Esophagus muscularis mucosa (tissue), 4 donors: ENCODE results near the gene SLC24A3. TPM values are rescaled to one million over a fixed set of nuclear protein-coding genes. Genes with fewer than 3 reads are reported as not detected.

Source experiments
- DNase-seq: peaks from one replicate; pipeline ENCODE4 v3.0.0-alpha.2; 2017; ENCODE audit errors: extremely low spot score
- H3K27ac ChIP-seq, 4 donors: fragments of 200-600 bp; sonication (generic); replicated peaks in 1 of 4; 1 replicate in 3 of 4; 2 replicates in 1 of 4; pipeline ENCODE4 v1.5.1; 2016 to 2019; ENCODE audit warnings: mild to moderate bottlenecking in 1 of 4
- H3K27me3 ChIP-seq, 4 donors: fragments of 200-600 bp; sonication (generic); one replicate each; pipeline versions ENCODE4 v1.5.1 to v1.6.0; 2016 to 2019
- H3K36me3 ChIP-seq, 4 donors: fragments of 200-600 bp; sonication (generic); one replicate each; pipeline ENCODE4 v1.5.1; 2016 to 2019
- H3K4me1 ChIP-seq, 4 donors: fragments of 200-600 bp; sonication (generic); one replicate each; pipeline ENCODE4 v1.5.1; 2016 to 2019
- H3K4me3 ChIP-seq, 4 donors: fragments of 200-600 bp; sonication (generic); 1 replicate in 2 of 4; 2 replicates in 2 of 4; pipeline ENCODE4 v1.5.1; 2016 to 2019; ENCODE audit warnings: mild to moderate bottlenecking in 4 of 4, moderate library complexity in 1 of 4
- H3K9me3 ChIP-seq, 4 donors: fragments of 200-600 bp; sonication (generic); 1 replicate in 3 of 4; 2 replicates in 1 of 4; pipeline ENCODE4 v1.5.1; 2016 to 2019
- EP300 ChIP-seq: sonication (generic); formaldehyde crosslinking; IDR thresholded peaks from one replicate; pipeline ENCODE4 v1.6.1; 2017; ENCODE audit warnings: antibody characterized with exemption
- POLR2A ChIP-seq: fragments of 450-650 bp; IDR thresholded peaks from one replicate; pipeline ENCODE4 v1.6.1; 2017; ENCODE audit warnings: antibody characterized with exemption, moderate library complexity, mild to moderate bottlenecking, low read depth
- POLR2AphosphoS5 ChIP-seq, 2 donors: sonication (generic); formaldehyde crosslinking; IDR thresholded peaks; one replicate each; pipeline ENCODE4 v1.6.1; 2017; ENCODE audit warnings: antibody characterized with exemption in 2 of 2
- WGBS: methylation state at CpG from one replicate; pipeline ENCODE4 v1.1.5; 2018; 5-methylcytosine and 5-hydroxymethylcytosine counted together
- intact Hi-C: fragments of 100-400 bp; cut with DNase I; formaldehyde crosslinking; loops from one replicate; pipeline ENCODE4 v1.15.1; 2023
- total RNA-seq, 4 donors: library from RNA; depleted of rRNA; stranded (reverse); fragments of >200 nt; gene quantifications; one replicate each; pipeline versions ENCODE4 v1.1.0 to v1.2.1, GENCODE V29; 2016
- TF ChIP-seq, protein P1 (sequence below), 3 experiments: fragments of 200-600 bp in 2 of 3; fragments of 450-650 bp in 1 of 3; sonication (generic) in 2 of 3; IDR thresholded peaks; one replicate each; pipeline ENCODE4 v1.5.1; 2017 to 2019; ENCODE audit warnings: antibody characterized with exemption in 3 of 3, mild to moderate bottlenecking in 2 of 3, moderate library complexity in 1 of 3

The SLC24A3 gene
- total RNA-seq, 4 donors from 2014 or later: 4.6 to 11.5 (median 6.6) TPM

DNA sequence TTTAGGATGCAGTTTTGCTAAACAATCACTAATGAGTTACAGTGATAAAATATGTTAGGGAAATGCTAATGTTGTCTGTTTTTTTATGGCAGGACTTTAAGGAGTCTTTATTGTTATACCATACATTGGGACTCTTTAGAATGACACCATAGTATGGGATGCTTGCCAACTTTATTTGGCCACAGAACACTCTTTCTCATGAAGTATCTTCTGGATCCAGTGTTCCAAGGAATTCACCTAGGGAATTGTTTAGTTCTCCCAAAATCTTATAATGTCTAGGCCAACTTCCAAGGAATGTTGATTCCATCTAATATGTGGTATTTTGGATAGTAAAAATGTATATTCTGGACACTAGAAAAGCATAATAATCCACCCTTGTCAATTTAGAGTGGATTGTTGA is 548.9 kb downstream of the SLC24A3 start:
- no peak overlapping the region for H3K4me3 ChIP-seq
- intact Hi-C loops: no loop called here
- no peak for DNase-seq
- peaks cover 0 to 5% (median 0%) of the 10 kb centered on the region in 4 donors for H3K36me3 ChIP-seq
- peaks cover 43 to 51% (median 47%) of the 10 kb centered on the region in 4 donors for H3K4me1 ChIP-seq
- TF ChIP-seq POLR2AphosphoS5 (IDR thresholded peaks at IDR 0.05): no peak
- no peak for TF ChIP-seq EP300
- no peak for TF ChIP-seq POLR2A
- TF ChIP-seq, protein P1, sequence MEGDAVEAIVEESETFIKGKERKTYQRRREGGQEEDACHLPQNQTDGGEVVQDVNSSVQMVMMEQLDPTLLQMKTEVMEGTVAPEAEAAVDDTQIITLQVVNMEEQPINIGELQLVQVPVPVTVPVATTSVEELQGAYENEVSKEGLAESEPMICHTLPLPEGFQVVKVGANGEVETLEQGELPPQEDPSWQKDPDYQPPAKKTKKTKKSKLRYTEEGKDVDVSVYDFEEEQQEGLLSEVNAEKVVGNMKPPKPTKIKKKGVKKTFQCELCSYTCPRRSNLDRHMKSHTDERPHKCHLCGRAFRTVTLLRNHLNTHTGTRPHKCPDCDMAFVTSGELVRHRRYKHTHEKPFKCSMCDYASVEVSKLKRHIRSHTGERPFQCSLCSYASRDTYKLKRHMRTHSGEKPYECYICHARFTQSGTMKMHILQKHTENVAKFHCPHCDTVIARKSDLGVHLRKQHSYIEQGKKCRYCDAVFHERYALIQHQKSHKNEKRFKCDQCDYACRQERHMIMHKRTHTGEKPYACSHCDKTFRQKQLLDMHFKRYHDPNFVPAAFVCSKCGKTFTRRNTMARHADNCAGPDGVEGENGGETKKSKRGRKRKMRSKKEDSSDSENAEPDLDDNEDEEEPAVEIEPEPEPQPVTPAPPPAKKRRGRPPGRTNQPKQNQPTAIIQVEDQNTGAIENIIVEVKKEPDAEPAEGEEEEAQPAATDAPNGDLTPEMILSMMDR (IDR thresholded peaks at IDR 0.05): no peak
- peak overlapping the region in 2 of 4 donors; percentile 28 to 91 for H3K27ac ChIP-seq
- no peaks in the 10 kb centered on the region for H3K27me3 ChIP-seq
- no peaks in the 10 kb centered on the region for H3K9me3 ChIP-seq

DNA sequence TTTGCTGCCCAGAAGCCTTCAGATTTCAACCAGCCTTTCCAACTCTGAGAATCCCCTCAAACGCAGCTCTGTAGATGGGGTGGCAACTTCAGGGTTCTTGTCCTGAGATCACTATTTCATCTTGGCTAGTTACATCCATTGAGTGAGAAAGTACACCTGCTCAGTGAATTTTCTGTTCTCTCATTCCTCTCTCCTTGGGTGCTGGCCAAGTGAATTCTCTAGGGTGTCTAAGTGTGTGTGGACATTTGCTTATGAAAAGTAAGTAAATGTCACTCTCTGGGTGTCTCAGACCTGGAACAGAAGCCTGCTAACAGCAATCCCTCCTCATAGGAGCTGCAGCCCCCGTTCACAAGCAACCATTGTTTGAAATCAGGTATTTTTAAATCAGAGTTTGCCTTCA is 549.4 kb downstream of the SLC24A3 start:
- H3K27ac ChIP-seq: peak overlapping the region in 2 of 4 donors; percentile 16 to 28
- TF ChIP-seq, protein P1 (IDR thresholded peaks at IDR 0.05): no peak
- no peak for TF ChIP-seq EP300
- TF ChIP-seq POLR2AphosphoS5 (IDR thresholded peaks at IDR 0.05): no peak
- no peak for TF ChIP-seq POLR2A
- WGBS: 52% methylated on average over 2 of the region's 2 CpGs

DNA sequence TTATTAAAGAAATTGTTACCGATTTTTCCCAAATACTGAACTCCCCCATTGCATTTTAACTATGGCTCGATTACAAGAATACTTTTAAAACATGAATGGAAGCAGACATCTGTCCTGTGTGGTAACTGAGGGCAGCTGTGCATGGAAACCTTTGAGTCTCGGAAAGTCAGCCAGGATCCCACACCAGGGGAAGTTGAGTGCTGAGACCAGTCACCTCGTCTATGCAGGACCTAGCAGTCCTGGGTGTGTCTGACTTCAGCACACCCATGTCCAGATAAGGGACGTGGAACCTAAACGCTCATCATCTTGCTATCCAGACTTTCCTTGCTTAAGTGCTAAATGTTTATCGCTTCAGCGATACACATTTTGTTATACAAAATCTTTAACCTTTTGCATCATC is 551.8 kb downstream of the SLC24A3 start:
- Histone ChIP-seq H3K36me3 (peaks cover 0 to 7% (median 0%) of the 10 kb centered on the region in 4 donors), H3K4me1 (peaks cover 30 to 38% (median 30%) of the 10 kb centered on the region in 4 donors), H3K27me3 (no peaks in the 10 kb centered on the region), H3K9me3 (no peaks in the 10 kb centered on the region), H3K27ac (no peak overlapping the region), H3K4me3 (no peak overlapping the region)
- intact Hi-C loops: no loop called here
- no peak for DNase-seq
- TF ChIP-seq, protein P1 (IDR thresholded peaks at IDR 0.05): no peak
- TF ChIP-seq POLR2A (no peak), POLR2AphosphoS5 (IDR thresholded peaks at IDR 0.05) (no peak), EP300 (no peak)
- whole genome bisulfite sequencing: 70% methylated on average over 8 of the region's 8 CpGs

More for the DNA sequence above, 549.4 kb downstream of the SLC24A3 start:
- Histone ChIP-seq H3K9me3 (no peaks in the 10 kb centered on the region), H3K27me3 (no peaks in the 10 kb centered on the region), H3K36me3 (peaks cover 0 to 5% (median 0%) of the 10 kb centered on the region in 4 donors), H3K4me3 (no peak overlapping the region), H3K4me1 (peaks cover 39 to 47% (median 44%) of the 10 kb centered on the region in 4 donors)
- intact Hi-C loops: no loop called here
- DNase-seq: no peak

DNA sequence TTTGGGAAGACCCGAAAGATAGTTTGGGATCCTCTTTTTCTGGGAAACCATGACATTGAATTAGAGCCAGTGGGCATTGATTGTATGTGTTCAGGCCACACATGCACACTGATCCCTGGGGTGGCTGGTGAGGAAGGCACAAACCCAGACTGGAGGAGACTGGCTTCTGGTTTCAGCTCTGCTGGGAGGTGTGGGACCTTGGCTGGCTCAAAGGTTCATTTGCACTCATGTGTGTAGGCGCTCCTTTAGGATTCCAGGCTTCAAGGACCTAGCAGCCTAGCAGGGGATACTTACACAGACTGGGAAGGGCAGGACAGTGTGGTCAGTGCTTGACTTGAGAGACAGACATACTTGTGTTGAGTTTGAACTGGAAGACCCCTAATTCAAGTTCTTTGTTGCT is 552.8 kb downstream of the SLC24A3 start:
- H3K27me3 ChIP-seq: no peaks in the 10 kb centered on the region
- TF ChIP-seq POLR2A (no peak), POLR2AphosphoS5 (IDR thresholded peaks at IDR 0.05) (no peak), EP300 (no peak)
- TF ChIP-seq, protein P1 (IDR thresholded peaks at IDR 0.05): no peak
- H3K4me3 ChIP-seq: no peak overlapping the region
- peaks cover 0 to 8% (median 0%) of the 10 kb centered on the region in 4 donors for H3K36me3 ChIP-seq
- intact Hi-C loops: no loop called here
- no peak overlapping the region for H3K27ac ChIP-seq
- 100% methylated on average over 2 of the region's 2 CpGs for WGBS
- no peak for DNase-seq
- H3K9me3 ChIP-seq: no peaks in the 10 kb centered on the region
- H3K4me1 ChIP-seq: peaks cover 19 to 31% (median 20%) of the 10 kb centered on the region in 4 donors

DNA sequence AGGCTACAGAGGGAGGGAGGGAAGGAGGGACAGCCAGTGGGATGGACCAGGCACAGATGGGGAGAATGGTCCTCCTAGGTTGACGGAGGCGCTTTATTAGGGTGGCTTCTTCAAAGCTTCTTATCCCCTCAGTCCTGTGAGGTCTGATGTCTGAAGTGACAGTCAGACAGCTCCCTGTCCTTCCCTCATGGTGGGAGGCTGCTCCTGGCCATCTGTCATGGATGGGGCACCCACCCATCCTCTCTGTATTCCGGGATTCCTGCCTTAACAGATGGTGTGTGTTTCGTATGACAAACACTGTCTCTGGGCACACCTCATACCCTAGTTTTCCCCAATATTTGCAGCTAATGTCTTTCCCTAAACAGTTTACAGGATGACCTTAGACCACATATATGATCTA is 553.5 kb downstream of the SLC24A3 start:
- no peak for DNase-seq
- Histone ChIP-seq H3K27ac (no peak overlapping the region), H3K4me1 (peaks cover 13 to 27% (median 17%) of the 10 kb centered on the region in 4 donors), H3K4me3 (no peak overlapping the region), H3K27me3 (no peaks in the 10 kb centered on the region), H3K9me3 (no peaks in the 10 kb centered on the region), H3K36me3 (peaks cover 0 to 8% (median 0%) of the 10 kb centered on the region in 4 donors)
- TF ChIP-seq POLR2AphosphoS5 (IDR thresholded peaks at IDR 0.05) (no peak), EP300 (no peak), POLR2A (no peak)
- TF ChIP-seq, protein P1 (IDR thresholded peaks at IDR 0.05): no peak
- intact Hi-C loops: no loop called here
- 91% methylated on average over 4 of the region's 4 CpGs for WGBS
